Measurements from ENCODE around the gene CSMD2.

The CSMD2 gene

GRCh38 chr1:33906156-33906555, 258.9 kb downstream of the CSMD2 start:
- DNase-seq (ENCODE audit: low read depth in 2 of 2, low spot score in 1 of 2): no peak

- DNase-seq (ENCODE audit: low read depth in 2 of 2, low spot score in 1 of 2): no peak
Measured at GRCh38 chr1:33905241-33905640, 259.8 kb downstream of the CSMD2 start.

- no peak for DNase-seq (ENCODE audit: low read depth in 2 of 2, low spot score in 1 of 2)
Measured at GRCh38 chr1:33903210-33903589, 261.8 kb downstream of the CSMD2 start.

GRCh38 chr1:33902486-33903209, 262.4 kb downstream of the CSMD2 start:
- DNase-seq (ENCODE audit: low read depth in 2 of 2, low spot score in 1 of 2): no peak

GRCh38 chr1:33899746-33900145, 265.3 kb downstream of the CSMD2 start:
- no peak for DNase-seq (ENCODE audit: low read depth in 2 of 2, low spot score in 1 of 2)

- no peak for DNase-seq (ENCODE audit: low read depth in 2 of 2, low spot score in 1 of 2)
Measured at GRCh38 chr1:33898881-33899280, 266.1 kb downstream of the CSMD2 start.

- DNase-seq (ENCODE audit: low read depth in 2 of 2, low spot score in 1 of 2): no peak
Measured at GRCh38 chr1:33898406-33898805, 266.6 kb downstream of the CSMD2 start.

- no peak for DNase-seq (ENCODE audit: low read depth in 2 of 2, low spot score in 1 of 2)
Measured at GRCh38 chr1:33897092-33897725, 267.8 kb downstream of the CSMD2 start.

- DNase-seq (ENCODE audit: low read depth in 2 of 2, low spot score in 1 of 2): no peak
Measured at GRCh38 chr1:33895976-33896375, 269.1 kb downstream of the CSMD2 start.

GRCh38 chr1:33895396-33895795, 269.6 kb downstream of the CSMD2 start:
- DNase-seq (ENCODE audit: low read depth in 2 of 2, low spot score in 1 of 2): no peak

GRCh38 chr1:33893147-33893830, 271.7 kb downstream of the CSMD2 start:
- no peak for DNase-seq (ENCODE audit: low read depth in 2 of 2, low spot score in 1 of 2)

- DNase-seq (ENCODE audit: low read depth in 2 of 2, low spot score in 1 of 2): no peak
Measured at GRCh38 chr1:33886496-33886895, 278.5 kb downstream of the CSMD2 start.

GRCh38 chr1:33880305-33880704, 284.7 kb downstream of the CSMD2 start:
- no peak for DNase-seq (ENCODE audit: low read depth in 2 of 2, low spot score in 1 of 2)

GRCh38 chr1:33878392-33878791, 286.6 kb downstream of the CSMD2 start:
- no peak for DNase-seq (ENCODE audit: low read depth in 2 of 2, low spot score in 1 of 2)

- no peak for DNase-seq (ENCODE audit: low read depth in 2 of 2, low spot score in 1 of 2)
Measured at GRCh38 chr1:33876970-33877650, 287.9 kb downstream of the CSMD2 start.

- no peak for DNase-seq (ENCODE audit: low read depth in 2 of 2, low spot score in 1 of 2)
Measured at GRCh38 chr1:33875862-33876261, 289.2 kb downstream of the CSMD2 start.

- DNase-seq (ENCODE audit: low read depth in 2 of 2, low spot score in 1 of 2): no peak
Measured at GRCh38 chr1:33874636-33875035, 290.4 kb downstream of the CSMD2 start.

GRCh38 chr1:33872683-33873082, 292.3 kb downstream of the CSMD2 start:
- DNase-seq (ENCODE audit: low read depth in 2 of 2, low spot score in 1 of 2): no peak

- DNase-seq (ENCODE audit: low read depth in 2 of 2, low spot score in 1 of 2): no peak
Measured at GRCh38 chr1:33872275-33872674, 292.8 kb downstream of the CSMD2 start.

- no peak for DNase-seq (ENCODE audit: low read depth in 2 of 2, low spot score in 1 of 2)
Measured at GRCh38 chr1:33867684-33868083, 297.3 kb downstream of the CSMD2 start.

- no peak for DNase-seq (ENCODE audit: low read depth in 2 of 2, low spot score in 1 of 2)
Measured at GRCh38 chr1:33866281-33866680, 298.7 kb downstream of the CSMD2 start.

Data from stimulated activated CD8-positive, alpha-beta memory T cell treated with anti-CD3 and anti-CD28 coated beads, Interleukin-4, amount 100 ng/mL, for 4 hours (primary cell).